Measurements from ENCODE around the gene SIX5. TPM values are rescaled to one million over a fixed set of nuclear protein-coding genes. Genes with fewer than 3 reads are reported as not detected.

The SIX5 gene
- total RNA-seq, 4 donors from 2014 or later = 4.2 to 20.3 (median 6.9) TPM

DNA sequence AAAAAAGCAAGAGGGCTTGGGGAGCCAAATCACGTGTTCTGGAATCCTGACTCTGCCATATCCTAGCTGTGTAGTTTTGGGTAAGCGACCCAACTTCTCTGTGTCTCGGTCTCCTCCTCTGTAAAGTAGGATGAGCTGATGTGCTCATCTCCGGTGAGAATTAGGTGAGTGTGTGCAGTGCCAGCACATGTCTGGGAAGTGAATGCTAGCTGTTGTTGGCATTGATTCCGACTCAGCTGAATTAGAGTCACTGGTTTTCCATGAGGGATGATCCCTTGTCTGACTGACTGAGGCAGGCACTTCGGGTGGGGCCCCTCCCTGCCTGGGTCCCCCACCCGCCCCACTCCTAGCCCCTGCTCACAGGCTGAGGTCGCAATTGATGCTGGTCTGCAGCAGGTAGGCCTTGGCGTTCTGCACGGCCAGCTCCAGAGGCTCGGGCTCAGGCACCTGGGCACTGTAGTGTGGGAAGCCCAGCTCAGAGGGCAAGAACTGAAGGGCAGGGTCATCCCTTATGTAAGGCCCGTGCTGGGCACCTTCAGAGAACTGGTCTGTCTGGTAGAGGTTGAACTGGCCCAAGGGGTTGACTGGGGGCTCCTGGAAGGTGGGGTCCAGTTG is 45.2 kb upstream of the SIX5 start:
- TF ChIP-seq, protein P1, sequence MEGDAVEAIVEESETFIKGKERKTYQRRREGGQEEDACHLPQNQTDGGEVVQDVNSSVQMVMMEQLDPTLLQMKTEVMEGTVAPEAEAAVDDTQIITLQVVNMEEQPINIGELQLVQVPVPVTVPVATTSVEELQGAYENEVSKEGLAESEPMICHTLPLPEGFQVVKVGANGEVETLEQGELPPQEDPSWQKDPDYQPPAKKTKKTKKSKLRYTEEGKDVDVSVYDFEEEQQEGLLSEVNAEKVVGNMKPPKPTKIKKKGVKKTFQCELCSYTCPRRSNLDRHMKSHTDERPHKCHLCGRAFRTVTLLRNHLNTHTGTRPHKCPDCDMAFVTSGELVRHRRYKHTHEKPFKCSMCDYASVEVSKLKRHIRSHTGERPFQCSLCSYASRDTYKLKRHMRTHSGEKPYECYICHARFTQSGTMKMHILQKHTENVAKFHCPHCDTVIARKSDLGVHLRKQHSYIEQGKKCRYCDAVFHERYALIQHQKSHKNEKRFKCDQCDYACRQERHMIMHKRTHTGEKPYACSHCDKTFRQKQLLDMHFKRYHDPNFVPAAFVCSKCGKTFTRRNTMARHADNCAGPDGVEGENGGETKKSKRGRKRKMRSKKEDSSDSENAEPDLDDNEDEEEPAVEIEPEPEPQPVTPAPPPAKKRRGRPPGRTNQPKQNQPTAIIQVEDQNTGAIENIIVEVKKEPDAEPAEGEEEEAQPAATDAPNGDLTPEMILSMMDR (IDR thresholded peaks at IDR 0.05; ENCODE audit: low read depth) = no peak

DNA sequence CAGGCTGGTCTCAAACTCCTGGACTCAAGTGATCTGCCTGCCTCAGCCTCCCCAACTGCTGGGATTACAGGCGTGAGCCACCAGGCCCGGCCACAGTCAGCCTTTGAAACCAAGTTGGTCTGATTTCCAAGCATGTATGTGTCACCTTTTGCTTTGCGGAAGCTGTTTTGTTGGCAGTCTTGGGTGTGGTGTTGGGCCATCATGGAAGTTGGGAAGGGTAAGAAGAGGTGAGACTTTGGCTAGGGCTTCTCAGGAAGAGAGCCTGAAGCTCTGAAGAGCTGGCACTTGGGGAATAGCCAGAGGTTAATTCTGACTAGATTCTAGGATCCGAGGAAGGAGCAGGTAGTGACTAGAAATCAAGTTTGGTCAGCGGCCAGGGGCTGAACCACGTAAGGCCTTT is 43.2 kb upstream of the SIX5 start:
- TF ChIP-seq, protein P1 (IDR thresholded peaks at IDR 0.05; ENCODE audit: low read depth) = no peak

DNA sequence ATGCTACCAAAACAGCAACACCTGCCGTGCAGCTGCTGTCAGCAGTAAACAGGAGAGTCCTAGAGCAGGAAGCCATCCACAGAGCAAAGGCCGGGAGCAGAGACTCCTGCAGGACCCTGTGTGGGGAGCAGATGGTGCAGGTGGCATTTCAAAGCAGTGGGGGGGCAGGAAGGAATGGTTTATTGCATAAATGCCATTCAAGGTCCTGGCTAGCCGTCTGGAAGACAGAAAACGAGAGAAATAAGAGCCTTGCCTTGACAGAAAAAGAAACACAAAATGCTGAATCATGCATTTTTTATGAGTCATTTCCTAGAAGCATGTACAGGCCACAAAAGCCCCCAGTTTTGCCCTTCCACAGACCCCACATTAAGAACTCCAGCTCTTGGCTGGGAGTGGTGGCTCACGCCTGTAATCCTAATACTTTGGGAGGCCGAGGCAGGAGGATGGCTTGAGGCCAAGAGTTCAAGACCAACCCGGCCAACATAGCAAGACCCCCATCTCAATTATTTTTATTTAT is 40.6 kb upstream of the SIX5 start:
- TF ChIP-seq, protein P1 (IDR thresholded peaks at IDR 0.05; ENCODE audit: low read depth) = no peak

DNA sequence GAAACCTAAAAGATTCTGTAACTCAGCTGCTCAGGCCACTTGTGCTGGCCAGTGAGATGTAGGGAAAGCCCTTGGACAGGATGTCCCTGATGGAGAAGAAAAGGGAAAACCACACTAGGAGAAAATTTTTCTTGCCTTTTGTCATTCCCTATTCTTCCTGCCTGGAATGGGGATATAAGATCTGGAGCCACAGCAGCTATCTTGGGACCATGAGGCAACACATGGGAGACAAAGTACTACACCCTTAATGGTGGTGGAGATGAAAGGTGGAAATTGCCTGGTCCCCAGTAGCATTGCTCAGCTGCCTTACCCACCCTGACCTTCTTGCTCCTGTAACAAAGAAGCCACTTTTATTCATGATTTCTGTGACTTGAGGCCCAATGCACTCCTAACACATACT is 36.7 kb upstream of the SIX5 start:
- TF ChIP-seq, protein P1 (IDR thresholded peaks at IDR 0.05; ENCODE audit: low read depth) = no peak

DNA sequence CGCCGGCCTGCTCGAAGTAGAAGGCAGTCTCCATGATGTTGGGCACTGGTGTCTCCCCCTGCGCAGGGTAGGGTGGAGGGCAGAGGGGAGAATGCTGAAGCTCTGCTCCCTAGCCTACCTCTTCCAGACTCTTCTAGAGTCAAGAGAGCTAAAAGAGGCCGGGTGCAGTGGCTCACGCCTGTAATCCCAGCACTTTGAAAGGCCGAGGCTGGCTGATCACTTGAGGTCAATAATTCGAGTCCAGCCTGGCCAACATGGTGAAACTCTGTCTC is 35.8 kb upstream of the SIX5 start:
- TF ChIP-seq, protein P1 (IDR thresholded peaks at IDR 0.05; ENCODE audit: low read depth) = no peak

DNA sequence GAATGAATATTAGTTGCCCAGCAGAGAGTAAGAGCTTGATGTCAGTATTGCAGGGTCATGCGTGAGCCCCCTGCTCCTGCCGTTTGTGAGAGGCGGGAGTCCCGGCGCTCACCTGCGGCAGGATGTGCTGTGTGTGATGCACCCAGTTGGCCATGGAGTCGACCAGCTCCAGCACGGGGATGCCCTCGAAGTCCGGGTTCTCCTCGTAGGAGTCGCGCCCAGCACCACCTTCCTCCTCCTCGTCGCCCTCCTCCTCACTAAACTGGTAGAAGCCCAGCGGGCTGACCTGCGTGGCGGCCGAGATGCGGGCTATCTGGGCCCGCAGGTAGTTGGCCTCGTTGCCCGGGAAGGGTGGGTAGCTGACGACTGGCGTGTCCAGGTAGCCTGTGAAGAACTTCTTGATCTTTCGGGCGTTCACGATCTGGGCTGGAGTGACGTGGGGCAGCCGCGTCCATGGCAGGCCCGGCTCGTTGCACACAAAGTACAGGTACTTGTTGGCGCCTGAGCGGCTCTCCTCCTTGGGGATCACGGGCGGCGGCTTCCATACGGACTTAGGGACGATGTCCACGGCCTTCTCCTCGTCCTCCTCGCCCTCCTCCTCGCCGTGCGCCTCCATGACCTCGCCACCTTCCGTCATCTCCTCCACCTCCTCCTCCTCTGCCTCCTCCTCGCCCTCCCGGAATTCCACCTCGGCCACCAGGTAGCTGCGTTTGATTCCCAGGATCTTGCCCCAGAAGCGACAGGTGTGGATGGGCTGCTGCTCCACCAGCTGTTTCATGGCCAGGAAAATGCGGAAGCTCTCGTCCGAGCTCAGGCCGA is 35.3 kb upstream of the SIX5 start:
- TF ChIP-seq, protein P1 (IDR thresholded peaks at IDR 0.05; ENCODE audit: low read depth) = no peak

DNA sequence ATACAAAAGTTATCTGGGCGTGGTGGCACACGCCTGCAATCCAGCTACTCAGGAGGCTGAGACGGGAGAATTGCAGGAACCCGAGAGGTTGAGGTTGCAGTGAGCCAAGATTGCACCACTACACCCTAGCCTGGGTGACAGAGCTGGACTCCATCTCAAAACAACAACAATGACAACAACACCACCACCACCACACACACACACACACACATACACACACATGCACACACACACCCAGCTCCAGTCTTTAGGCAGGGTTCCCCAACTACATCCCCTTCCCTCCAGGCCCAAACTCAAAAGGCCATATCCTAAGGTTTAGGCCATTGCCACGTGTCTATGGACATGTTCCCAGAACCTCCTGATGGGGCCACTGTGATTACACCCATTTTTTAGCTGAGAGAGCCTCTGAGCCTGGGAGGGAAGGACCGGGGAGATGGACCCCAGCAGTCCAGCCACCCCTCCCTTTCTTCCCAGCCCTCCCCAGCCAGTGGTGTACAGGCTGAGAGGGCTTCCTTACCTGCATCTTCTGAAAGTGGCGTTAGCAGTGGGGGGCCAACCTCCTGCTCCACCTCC is 32.6 kb upstream of the SIX5 start:
- TF ChIP-seq, protein P1 (IDR thresholded peaks at IDR 0.05; ENCODE audit: low read depth) = no peak
